ENCODE measurements around the gene HBG2. TPM values are rescaled to one million over a fixed set of nuclear protein-coding genes. Genes with fewer than 3 reads are reported as not detected.

Gene HBG2
- total and polyA plus RNA-seq, 2 donors (not counting 1 experiment from before 2014, with no cell fraction given) = 2.6 TPM; not detected in 1

- no peaks in the 10 kb centered on the region for H3K79me2 ChIP-seq (ENCODE audit: control insufficient read depth, insufficient read depth, low read length)
- no peak overlapping the region for H3K4me3 ChIP-seq (replicated peaks in 1 of 4; ENCODE audit: control extremely low read depth in 1 of 4, insufficient read depth in 1 of 4, low read depth in 3 of 4, low read length in 4 of 4)
- no peak overlapping the region for H2AFZ ChIP-seq (ENCODE audit: low read length)
- no peaks in the 10 kb centered on the region for H3K9me3 ChIP-seq (ENCODE audit: control insufficient read depth, insufficient read depth, low read depth, low read length)
- H3K4me2 ChIP-seq (ENCODE audit: extremely low read depth, insufficient read depth, low read length) = no peak overlapping the region
- no peaks in the 10 kb centered on the region for H3K4me1 ChIP-seq (ENCODE audit: control insufficient read depth, extremely low read depth, insufficient read depth, low read length)
- H3K27ac ChIP-seq (ENCODE audit: insufficient read depth, low read length) = no peak overlapping the region
- DNase-seq (ENCODE audit: low read depth in 2 of 2) = no peak
- TF ChIP-seq EZH2 (IDR thresholded peaks at IDR 0.05; ENCODE audit: low read length, missing control alignments) (no peak), CTCF (conservative IDR thresholded peaks at IDR 0.05 in 1 of 2, IDR thresholded peaks at IDR 0.05 in 1 of 2; ENCODE audit: low read depth in 1 of 2, low read length in 2 of 2) (no peak)
- no peaks in the 10 kb centered on the region for H3K27me3 ChIP-seq (ENCODE audit: control insufficient read depth, insufficient read depth, low read length)
- H4K20me1 ChIP-seq (ENCODE audit: control insufficient read depth, extremely low read depth, insufficient read depth, low read length) = no peaks in the 10 kb centered on the region
- no peaks in the 10 kb centered on the region for H3K36me3 ChIP-seq (ENCODE audit: control insufficient read depth, insufficient read depth, low read length)
- no peak overlapping the region for H3K9ac ChIP-seq (ENCODE audit: insufficient read depth, low read length)
These were observed 12.5 kb upstream of the HBG2 start for GRCh38 chr11:5267033-5267563.

DNA sequence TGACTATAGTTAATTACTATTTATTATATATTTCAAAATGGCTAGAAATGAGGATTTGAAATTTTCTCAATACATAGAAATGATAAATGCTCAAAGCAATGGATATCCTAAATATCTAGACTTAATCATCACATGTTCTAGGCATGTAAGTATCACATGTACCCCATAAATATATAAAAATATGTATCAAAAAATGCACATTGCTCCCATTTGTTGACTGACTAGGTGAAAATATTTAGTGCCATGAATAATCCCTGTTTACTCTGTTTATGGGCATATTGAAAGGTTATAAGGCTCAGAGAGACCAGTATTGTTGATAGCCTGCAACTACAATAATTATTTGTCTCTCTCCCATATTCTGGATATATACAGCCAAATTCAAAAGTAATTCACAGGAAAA, 12.0 kb upstream of the HBG2 start:
- Histone ChIP-seq H3K27ac (ENCODE audit: insufficient read depth, low read length) (no peak overlapping the region), H3K4me3 (replicated peaks in 1 of 4; ENCODE audit: control extremely low read depth in 1 of 4, insufficient read depth in 1 of 4, low read depth in 3 of 4, low read length in 4 of 4) (no peak overlapping the region), H3K36me3 (ENCODE audit: control insufficient read depth, insufficient read depth, low read length) (no peaks in the 10 kb centered on the region), H2AFZ (ENCODE audit: low read length) (no peak overlapping the region), H3K9me3 (ENCODE audit: control insufficient read depth, insufficient read depth, low read depth, low read length) (no peaks in the 10 kb centered on the region), H4K20me1 (ENCODE audit: control insufficient read depth, extremely low read depth, insufficient read depth, low read length) (no peaks in the 10 kb centered on the region), H3K4me2 (ENCODE audit: extremely low read depth, insufficient read depth, low read length) (no peak overlapping the region), H3K9ac (ENCODE audit: insufficient read depth, low read length) (no peak overlapping the region), H3K79me2 (ENCODE audit: control insufficient read depth, insufficient read depth, low read length) (no peaks in the 10 kb centered on the region), H3K27me3 (ENCODE audit: control insufficient read depth, insufficient read depth, low read length) (no peaks in the 10 kb centered on the region), H3K4me1 (ENCODE audit: control insufficient read depth, extremely low read depth, insufficient read depth, low read length) (no peaks in the 10 kb centered on the region)
- no peak for DNase-seq (ENCODE audit: low read depth in 2 of 2)
- TF ChIP-seq CTCF (conservative IDR thresholded peaks at IDR 0.05 in 1 of 2, IDR thresholded peaks at IDR 0.05 in 1 of 2; ENCODE audit: low read depth in 1 of 2, low read length in 2 of 2) = no peak
- TF ChIP-seq EZH2 (IDR thresholded peaks at IDR 0.05; ENCODE audit: low read length, missing control alignments) = no peak

GRCh38 chr11:5265832-5266231, 11.3 kb upstream of the HBG2 start:
- Histone ChIP-seq H3K27ac (ENCODE audit: insufficient read depth, low read length) (no peak overlapping the region), H3K4me3 (replicated peaks in 1 of 4; ENCODE audit: control extremely low read depth in 1 of 4, insufficient read depth in 1 of 4, low read depth in 3 of 4, low read length in 4 of 4) (no peak overlapping the region), H3K4me1 (ENCODE audit: control insufficient read depth, extremely low read depth, insufficient read depth, low read length) (no peaks in the 10 kb centered on the region), H4K20me1 (ENCODE audit: control insufficient read depth, extremely low read depth, insufficient read depth, low read length) (no peaks in the 10 kb centered on the region), H3K4me2 (ENCODE audit: extremely low read depth, insufficient read depth, low read length) (no peak overlapping the region), H3K9me3 (ENCODE audit: control insufficient read depth, insufficient read depth, low read depth, low read length) (no peaks in the 10 kb centered on the region), H3K79me2 (ENCODE audit: control insufficient read depth, insufficient read depth, low read length) (no peaks in the 10 kb centered on the region), H3K27me3 (ENCODE audit: control insufficient read depth, insufficient read depth, low read length) (no peaks in the 10 kb centered on the region), H3K36me3 (ENCODE audit: control insufficient read depth, insufficient read depth, low read length) (no peaks in the 10 kb centered on the region), H3K9ac (ENCODE audit: insufficient read depth, low read length) (no peak overlapping the region), H2AFZ (ENCODE audit: low read length) (no peak overlapping the region)
- no peak for TF ChIP-seq CTCF (conservative IDR thresholded peaks at IDR 0.05 in 1 of 2, IDR thresholded peaks at IDR 0.05 in 1 of 2; ENCODE audit: low read depth in 1 of 2, low read length in 2 of 2)
- TF ChIP-seq EZH2 (IDR thresholded peaks at IDR 0.05; ENCODE audit: low read length, missing control alignments) = no peak
- DNase-seq (ENCODE audit: low read depth in 2 of 2) = no peak
